IMR-90 (cell line): ENCODE results near the gene SLC25A24. TPM values are rescaled to one million over a fixed set of nuclear protein-coding genes. Genes with fewer than 3 reads are reported as not detected.
"Not testable (repeated sequence)": the region's sequence is repeated elsewhere in the genome, so short reads cannot be mapped to it uniquely, and the experiment has no call there.

Source experiments
- ATAC-seq: fragments of 200-7000 bp; cut with Tn5 transposase; 2 replicates; pipeline ENCODE4 v1.9.1; 2020; ENCODE audit warnings: low read depth, mild to moderate bottlenecking, moderate library complexity
- BruUV-seq: library from RNA; stranded (reverse); fragments of 400-500 nt; replicated peaks from 2 replicates; lab custom pipeline; 2021; lab: Mats Ljungman, UMichigan
- CTCF ChIA-PET: fragments of 300-600 bp; formaldehyde crosslinking; extraction: SDS; loops from one replicate; lab custom pipeline; 2021; ENCODE audit warnings: antibody characterized with exemption; lab: Yijun Ruan, JAX
- POLR2A ChIA-PET: fragments of 300-600 bp; sonication (Branson Sonifier 250); formaldehyde crosslinking; loops from one replicate; lab custom pipeline; 2022; ENCODE audit warnings: antibody characterized with exemption; ENCODE audit not compliant: unreplicated experiment; lab: Charles Lee
- DNase-seq: peaks from one replicate; pipeline ENCODE4 v3.0.0; 2013
- H2AFZ ChIP-seq: replicated peaks from 2 replicates; pipeline ENCODE3; 2013; ENCODE audit warnings: low read length, mild to moderate bottlenecking; ENCODE audit not compliant: poor library complexity
- H2AK5ac ChIP-seq: 2 replicates; pipeline ENCODE4 v1.6.1; 2013; ENCODE audit warnings: low read depth, low read length, inconsistent platforms
- H2AK9ac ChIP-seq: replicated peaks from 2 replicates; pipeline ENCODE3; 2013; ENCODE audit warnings: mild to moderate bottlenecking, low read depth, low read length, moderate library complexity; ENCODE audit not compliant: poor library complexity
- H2BK120ac ChIP-seq: 2 replicates; pipeline ENCODE4 v1.6.1; 2013; ENCODE audit warnings: low read depth, low read length, inconsistent platforms
- H2BK15ac ChIP-seq: 3 replicates; pipeline ENCODE4 v1.6.1; 2013; ENCODE audit warnings: low read depth, low read length, inconsistent platforms
- H2BK20ac ChIP-seq: 2 replicates; pipeline ENCODE4 v1.6.1; 2013; ENCODE audit warnings: low read depth, mild to moderate bottlenecking, inconsistent platforms, low read length, moderate library complexity
- H2BK5ac ChIP-seq: 2 replicates; pipeline ENCODE4 v1.6.1; 2013; ENCODE audit warnings: mild to moderate bottlenecking, low read depth, low read length, inconsistent platforms; ENCODE audit not compliant: poor library complexity, severe bottlenecking
- H3K14ac ChIP-seq: replicated peaks from 2 replicates; pipeline ENCODE4 v1.6.1; 2013; ENCODE audit warnings: low read depth, low read length, inconsistent platforms
- H3K18ac ChIP-seq: 2 replicates; pipeline ENCODE4 v1.6.1; 2013; ENCODE audit warnings: low read depth, low read length, control low read depth
- H3K23ac ChIP-seq: 2 replicates; pipeline ENCODE4 v1.6.1; 2013; ENCODE audit warnings: low read depth, low read length, inconsistent platforms
- H3K27ac ChIP-seq: 2 replicates; pipeline ENCODE4 v1.5.1; 2013; ENCODE audit warnings: mild to moderate bottlenecking, control low read depth, low read length; ENCODE audit not compliant: insufficient read depth
- H3K27me3 ChIP-seq: 2 replicates; pipeline ENCODE4 v1.6.1; 2013; ENCODE audit warnings: low read length; ENCODE audit not compliant: control insufficient read depth, insufficient read depth
- H3K36me3 ChIP-seq: 2 replicates; pipeline ENCODE4 v1.6.1; 2013; ENCODE audit warnings: low read length, mixed read lengths; ENCODE audit not compliant: control insufficient read depth, insufficient read depth
- H3K4ac ChIP-seq: 2 replicates; pipeline ENCODE4 v1.6.1; 2013; ENCODE audit warnings: low read depth, low read length, inconsistent platforms
- H3K4me1 ChIP-seq: 2 replicates; pipeline ENCODE4 v1.6.1; 2013; ENCODE audit warnings: low read length, mixed read lengths; ENCODE audit not compliant: control insufficient read depth, insufficient read depth
- H3K4me2 ChIP-seq: 2 replicates; pipeline ENCODE4 v1.6.1; 2013; ENCODE audit warnings: low read depth, mild to moderate bottlenecking, control low read depth, low read length, moderate library complexity
- H3K4me3 ChIP-seq: 2 replicates; pipeline ENCODE4 v1.5.1; 2013; ENCODE audit warnings: low read depth, mild to moderate bottlenecking, control low read depth, low read length, moderate library complexity; ENCODE audit not compliant: insufficient read depth
- H3K56ac ChIP-seq: 2 replicates; pipeline ENCODE4 v1.6.1; 2013; ENCODE audit warnings: low read length, inconsistent platforms; ENCODE audit not compliant: insufficient read depth; ENCODE audit errors: extremely low read depth
- H3K79me1 ChIP-seq, 2 experiments: 2 replicates each; pipeline ENCODE4 v1.6.1; 2013; ENCODE audit warnings: low read length in 2 of 2, inconsistent platforms in 1 of 2, low read depth in 1 of 2
- H3K9ac ChIP-seq: 2 replicates; pipeline ENCODE4 v1.6.1; 2013; ENCODE audit warnings: low read depth, low read length, control low read depth
- H3K9me1 ChIP-seq: 2 replicates; pipeline ENCODE4 v1.6.1; 2013; ENCODE audit warnings: low read length, inconsistent platforms; ENCODE audit not compliant: insufficient read depth
- H3K9me3 ChIP-seq: 2 replicates; pipeline ENCODE4 v1.6.1; 2013; ENCODE audit warnings: low read length; ENCODE audit not compliant: control insufficient read depth, insufficient read depth
- H4K20me1 ChIP-seq: 2 replicates; pipeline ENCODE4 v1.6.1; 2013; ENCODE audit warnings: low read length, inconsistent platforms; ENCODE audit not compliant: insufficient read depth
- H4K5ac ChIP-seq: 2 replicates; pipeline ENCODE4 v1.6.1; 2013; ENCODE audit warnings: mild to moderate bottlenecking, low read depth, low read length, control low read depth
- H4K8ac ChIP-seq, 2 experiments: 2 replicates each; pipeline ENCODE4 v1.6.1; 2013; ENCODE audit warnings: low read depth in 2 of 2, low read length in 2 of 2, control low read depth in 1 of 2, inconsistent platforms in 1 of 2
- H4K91ac ChIP-seq: 2 replicates; pipeline ENCODE4 v1.6.1; 2013; ENCODE audit warnings: low read depth, low read length, inconsistent platforms; ENCODE audit not compliant: insufficient read depth
- WGBS, 2 experiments: methylation state at CpG; one replicate each; pipeline versions ENCODE4 v1.1.5 to v1.1.7; 2013; ENCODE audit warnings: missing lambda C conversion rate in 2 of 2; ENCODE audit not compliant: insufficient read length in 1 of 2; ENCODE audit errors: extremely low coverage in 2 of 2; 5-methylcytosine and 5-hydroxymethylcytosine counted together
- dilution Hi-C: fragments of 300-500 bp; cut with HindIII; formaldehyde crosslinking; loops from one replicate; pipeline ENCODE4 v1.14.3; 2018; ENCODE audit warnings: low sequenced_read_pairs; ENCODE audit not compliant: unreplicated experiment
- in situ Hi-C: fragments of 300-500 bp; cut with MboI; formaldehyde crosslinking; loops from 3 replicates; pipeline ENCODE4 v1.14.3; 2019; ENCODE audit warnings: low sequenced_read_pairs, inconsistent platforms, mixed read lengths
- intact Hi-C: fragments of 100-400 bp; cut with micrococcal nuclease; formaldehyde crosslinking; loops from 2 replicates; pipeline ENCODE4 v1.10.0; 2022
- polyA plus RNA-seq, 3 experiments: library from polyadenylated mRNA; depleted of rRNA; stranded (reverse); fragments of >200 nt; gene quantifications; 2 replicates each; pipeline ENCODE4 v1.2.3, GENCODE V29; 2012; ENCODE audit warnings: low replicate concordance in 1 of 3
- total RNA-seq: library from RNA; depleted of rRNA; stranded (reverse); fragments of >200 nt; gene quantifications from 2 replicates; pipeline ENCODE4 v1.2.3, GENCODE V29; 2012

The SLC25A24 gene
- total and polyA plus RNA-seq, 2 of the 4 experiments (the other 2 are of a cell fraction), result 19.4 to 20.4 TPM

GRCh38 chr1:108239426-108239825 is 39.3 kb upstream of the SLC25A24 start:
- H3K18ac ChIP-seq, POLR2A ChIA-PET, CTCF ChIA-PET: not testable (repeated sequence)

GRCh38 chr1:108235308-108235707 is 35.2 kb upstream of the SLC25A24 start:
- dilution Hi-C loops, result not testable (repeated sequence)

More at GRCh38 chr1:108239426-108239825, 39.3 kb upstream of the SLC25A24 start:
- H3K4me2 ChIP-seq, H2AFZ ChIP-seq, H2BK20ac ChIP-seq, H3K79me1 ChIP-seq, H3K36me3 ChIP-seq, in situ Hi-C loops, H3K4me3 ChIP-seq, H4K20me1 ChIP-seq, BruUV-seq, H2AK5ac ChIP-seq, DNase-seq, H3K4ac ChIP-seq, H4K5ac ChIP-seq, H3K14ac ChIP-seq, H4K8ac ChIP-seq, H3K23ac ChIP-seq, H3K9ac ChIP-seq, H3K9me3 ChIP-seq, H2BK120ac ChIP-seq, H3K56ac ChIP-seq, H2BK15ac ChIP-seq, H2AK9ac ChIP-seq, H2BK5ac ChIP-seq, intact Hi-C loops, H3K27ac ChIP-seq, H3K4me1 ChIP-seq, H4K91ac ChIP-seq, ATAC-seq, dilution Hi-C loops, H3K9me1 ChIP-seq, H3K27me3 ChIP-seq: not testable (repeated sequence)
- no CpG with 5 or more reads among the region's 2 CpGs for WGBS, 2 experiments

More at GRCh38 chr1:108235308-108235707, 35.2 kb upstream of the SLC25A24 start:
- H3K9me3 ChIP-seq, H2AK9ac ChIP-seq, H2BK15ac ChIP-seq, H4K20me1 ChIP-seq, H3K27ac ChIP-seq, H4K8ac ChIP-seq, intact Hi-C loops, H3K36me3 ChIP-seq, H2AFZ ChIP-seq, H3K9ac ChIP-seq, H3K18ac ChIP-seq, H3K4ac ChIP-seq, DNase-seq, ATAC-seq, H3K14ac ChIP-seq, H3K4me3 ChIP-seq, POLR2A ChIA-PET, H2AK5ac ChIP-seq, H4K5ac ChIP-seq, H2BK5ac ChIP-seq, H4K91ac ChIP-seq, in situ Hi-C loops, H3K79me1 ChIP-seq, H3K56ac ChIP-seq, H3K27me3 ChIP-seq, H3K4me2 ChIP-seq, BruUV-seq, CTCF ChIA-PET, H2BK20ac ChIP-seq, H3K23ac ChIP-seq, H3K4me1 ChIP-seq, H3K9me1 ChIP-seq, H2BK120ac ChIP-seq: not testable (repeated sequence)
- no CpG with 5 or more reads among the region's 2 CpGs for WGBS, 2 experiments
